Measurements from ENCODE around the gene MAZ. TPM values are rescaled to one million over a fixed set of nuclear protein-coding genes. Genes with fewer than 3 reads are reported as not detected.

MAZ gene
- total RNA-seq, 1 donor from 2014 or later, result 358 TPM

DNA sequence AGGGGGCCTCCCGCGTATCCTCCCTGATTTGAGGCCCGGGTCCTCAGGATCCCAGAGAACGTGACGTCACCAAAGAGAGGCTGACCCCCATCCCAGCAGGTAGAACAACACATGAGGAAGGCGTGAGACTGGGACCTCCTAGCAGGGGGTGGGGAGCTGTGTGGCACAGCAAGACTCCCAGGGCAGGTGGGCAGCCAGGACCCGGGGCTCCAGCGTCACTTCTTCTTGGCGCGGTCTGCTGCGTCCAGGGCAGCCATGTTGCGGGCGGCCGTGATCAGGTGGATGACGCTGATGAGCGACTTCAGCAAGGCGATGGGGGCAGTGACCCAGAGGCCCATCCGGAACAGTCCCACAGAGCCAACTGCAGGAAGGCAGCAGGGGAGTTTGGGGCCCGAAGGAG, 52.6 kb downstream of the MAZ start:
- Mint-ChIP-seq H3K9me3 (ENCODE audit: low read depth) (no peaks in the 10 kb centered on the region), H3K4me3 (ENCODE audit: unreplicated experiment) (no peak overlapping the region), H3K36me3 (ENCODE audit: low read depth) (peaks cover 13% of the 10 kb centered on the region), H3K27ac (ENCODE audit: unreplicated experiment) (no peak overlapping the region), H3K4me1 (ENCODE audit: low read depth) (peaks cover 22% of the 10 kb centered on the region), H3K27me3 (ENCODE audit: low read depth) (no peaks in the 10 kb centered on the region)
- TF ChIP-seq, protein P1, sequence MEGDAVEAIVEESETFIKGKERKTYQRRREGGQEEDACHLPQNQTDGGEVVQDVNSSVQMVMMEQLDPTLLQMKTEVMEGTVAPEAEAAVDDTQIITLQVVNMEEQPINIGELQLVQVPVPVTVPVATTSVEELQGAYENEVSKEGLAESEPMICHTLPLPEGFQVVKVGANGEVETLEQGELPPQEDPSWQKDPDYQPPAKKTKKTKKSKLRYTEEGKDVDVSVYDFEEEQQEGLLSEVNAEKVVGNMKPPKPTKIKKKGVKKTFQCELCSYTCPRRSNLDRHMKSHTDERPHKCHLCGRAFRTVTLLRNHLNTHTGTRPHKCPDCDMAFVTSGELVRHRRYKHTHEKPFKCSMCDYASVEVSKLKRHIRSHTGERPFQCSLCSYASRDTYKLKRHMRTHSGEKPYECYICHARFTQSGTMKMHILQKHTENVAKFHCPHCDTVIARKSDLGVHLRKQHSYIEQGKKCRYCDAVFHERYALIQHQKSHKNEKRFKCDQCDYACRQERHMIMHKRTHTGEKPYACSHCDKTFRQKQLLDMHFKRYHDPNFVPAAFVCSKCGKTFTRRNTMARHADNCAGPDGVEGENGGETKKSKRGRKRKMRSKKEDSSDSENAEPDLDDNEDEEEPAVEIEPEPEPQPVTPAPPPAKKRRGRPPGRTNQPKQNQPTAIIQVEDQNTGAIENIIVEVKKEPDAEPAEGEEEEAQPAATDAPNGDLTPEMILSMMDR (IDR thresholded peaks at IDR 0.05), result no peak
- DNase-seq (ENCODE audit: low spot score), result no peak

DNA sequence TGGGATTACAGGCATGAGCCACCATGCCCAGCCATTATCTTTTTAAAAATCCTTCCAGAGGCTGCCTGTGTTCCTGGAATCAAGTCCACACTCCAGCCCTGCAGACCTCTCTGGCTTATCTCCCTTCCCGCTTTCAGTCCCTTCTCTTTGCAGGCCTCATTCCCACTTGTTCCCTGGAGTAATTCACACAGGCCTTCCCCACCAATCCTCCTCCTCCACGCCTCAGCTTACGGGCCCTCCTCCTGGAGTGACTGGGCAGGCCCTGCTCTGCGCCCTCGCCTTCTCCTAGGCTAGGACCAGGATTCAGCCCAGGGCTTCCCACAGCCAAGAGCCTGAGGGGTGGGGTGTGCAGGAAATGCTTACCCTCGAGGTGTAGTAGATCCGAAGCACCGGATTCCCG, 53.9 kb downstream of the MAZ start:
- no peak overlapping the region for H3K4me3 Mint-ChIP-seq (ENCODE audit: unreplicated experiment)
- H3K27ac Mint-ChIP-seq (ENCODE audit: unreplicated experiment), result no peak overlapping the region
- DNase-seq (ENCODE audit: low spot score), result no peak
- TF ChIP-seq, protein P1 (IDR thresholded peaks at IDR 0.05), result no peak
- peaks cover 13% of the 10 kb centered on the region for H3K36me3 Mint-ChIP-seq (ENCODE audit: low read depth)
- H3K4me1 Mint-ChIP-seq (ENCODE audit: low read depth), result peaks cover 22% of the 10 kb centered on the region
- H3K27me3 Mint-ChIP-seq (ENCODE audit: low read depth), result no peaks in the 10 kb centered on the region
- H3K9me3 Mint-ChIP-seq (ENCODE audit: low read depth), result no peaks in the 10 kb centered on the region

Other genes with a start within 250 kb of the MAZ start
- not detected in 3 replicates for gene SPN, start 143.3 kb upstream of the MAZ start, total RNA-seq
- gene QPRT, start 127.3 kb upstream of the MAZ start, total RNA-seq, result 19.5 to 21.8 TPM (median 20.7 TPM) in 3 replicates
- not detected in 3 replicates for gene C16orf54, start 60.5 kb upstream of the MAZ start, total RNA-seq
- gene ZG16, start 28.3 kb upstream of the MAZ start, total RNA-seq, result not detected in 3 replicates
- gene KIF22, start 15.8 kb upstream of the MAZ start, total RNA-seq, result 13.5 to 24.3 TPM (median 14.1 TPM) in 3 replicates
- 5.2 to 9.1 TPM (median 6.1 TPM) in 3 replicates for gene PRRT2, start 5.7 kb downstream of the MAZ start, total RNA-seq
- 22.3 to 40.2 TPM (median 23.0 TPM) in 3 replicates for gene PAGR1, start 9.6 kb downstream of the MAZ start, total RNA-seq
- gene MVP, start 13.9 kb downstream of the MAZ start, total RNA-seq, result 101 to 132 TPM (median 106 TPM) in 3 replicates
- 73.5 to 79.7 TPM (median 78.3 TPM) in 3 replicates for gene CDIPT, start 56.7 kb downstream of the MAZ start, total RNA-seq
- 10.9 to 17.0 TPM (median 16.3 TPM) in 3 replicates for gene SEZ6L2, start 93.0 kb downstream of the MAZ start, total RNA-seq
- 2.4 to 3.2 TPM (median 2.9 TPM) in 3 replicates for gene ASPHD1, start 94.0 kb downstream of the MAZ start, total RNA-seq
- gene KCTD13, start 119.7 kb downstream of the MAZ start, total RNA-seq, result 19.3 to 21.1 TPM (median 20.3 TPM) in 3 replicates
- gene TMEM219, start 155.6 kb downstream of the MAZ start, total RNA-seq, result 111 to 122 TPM (median 120 TPM) in 3 replicates
- 50.0 to 56.6 TPM (median 50.1 TPM) in 3 replicates for gene TAOK2, start 167.3 kb downstream of the MAZ start, total RNA-seq
- 8.4 to 14.0 TPM (median 9.9 TPM) in 3 replicates for gene HIRIP3, start 189.1 kb downstream of the MAZ start, total RNA-seq
- 57.1 to 68.5 TPM (median 64.6 TPM) in 3 replicates for gene INO80E, start 189.7 kb downstream of the MAZ start, total RNA-seq
- 0.15 to 0.29 TPM in 2 of 3 replicates, not detected in the other for gene DOC2A, start 204.5 kb downstream of the MAZ start, total RNA-seq
- not detected in 3 replicates for gene C16orf92, start 216.7 kb downstream of the MAZ start, total RNA-seq
- 0.28 to 0.77 TPM (median 0.44 TPM) in 3 replicates for gene TLCD3B, start 224.7 kb downstream of the MAZ start, total RNA-seq

All from chondrocyte (in vitro differentiated cells).